ENCODE measurements around the gene BLMH.
A peak's percentile ranks its signal among the peaks of the same experiment; 100 is the strongest.
"Not testable (repeated sequence)": the region's sequence is repeated elsewhere in the genome, so short reads cannot be mapped to it uniquely, and the experiment has no call there.

Gene BLMH

DNA sequence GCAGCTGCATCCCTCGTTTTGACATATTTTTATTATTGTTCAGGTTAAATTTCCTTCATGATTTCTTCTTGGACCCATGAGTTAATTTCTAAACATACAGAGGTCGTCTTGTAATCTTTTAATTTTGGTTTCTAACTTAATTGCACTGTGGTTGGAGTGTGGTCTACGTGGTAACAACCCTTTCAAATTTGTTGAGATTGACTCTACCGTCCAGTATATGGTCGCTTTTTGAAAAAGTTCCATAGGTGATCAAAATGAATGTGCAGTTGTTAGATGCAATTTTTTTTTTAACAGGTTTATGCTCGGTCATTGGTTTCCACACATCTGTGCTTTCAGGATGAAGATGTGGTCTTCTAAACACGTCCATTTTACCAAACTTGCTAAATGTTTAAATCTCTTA is 45.3 kb downstream of the BLMH start:
- DNase-seq = no peak

- DNase-seq = no peak
These were observed 46.8 kb downstream of the BLMH start for GRCh38 chr17:30244853-30245385.

- DNase-seq = no peak
These were observed 48.2 kb downstream of the BLMH start for GRCh38 chr17:30243568-30243967.

DNA sequence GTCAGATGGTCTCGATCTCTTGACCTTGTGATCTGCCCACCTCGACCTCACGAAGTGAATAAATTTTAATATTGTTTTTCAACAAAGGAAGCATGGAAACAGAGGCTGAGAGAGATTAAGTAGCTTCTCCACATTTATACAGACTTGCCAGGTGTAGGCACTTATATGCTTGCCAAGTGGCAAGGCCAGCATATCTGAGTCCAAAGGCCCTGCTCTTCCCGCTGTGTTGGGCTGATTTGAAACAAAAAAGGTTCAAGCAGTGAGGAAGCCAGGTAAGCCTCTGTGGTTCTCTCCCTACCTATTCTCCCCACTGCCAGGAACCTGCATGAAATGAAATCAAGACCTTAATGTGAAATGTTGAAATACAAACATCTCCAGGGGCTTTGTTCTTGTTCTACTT is 48.7 kb downstream of the BLMH start:
- no peak for DNase-seq

GRCh38 chr17:30241051-30241450 is 50.7 kb downstream of the BLMH start:
- no peak for DNase-seq

DNA sequence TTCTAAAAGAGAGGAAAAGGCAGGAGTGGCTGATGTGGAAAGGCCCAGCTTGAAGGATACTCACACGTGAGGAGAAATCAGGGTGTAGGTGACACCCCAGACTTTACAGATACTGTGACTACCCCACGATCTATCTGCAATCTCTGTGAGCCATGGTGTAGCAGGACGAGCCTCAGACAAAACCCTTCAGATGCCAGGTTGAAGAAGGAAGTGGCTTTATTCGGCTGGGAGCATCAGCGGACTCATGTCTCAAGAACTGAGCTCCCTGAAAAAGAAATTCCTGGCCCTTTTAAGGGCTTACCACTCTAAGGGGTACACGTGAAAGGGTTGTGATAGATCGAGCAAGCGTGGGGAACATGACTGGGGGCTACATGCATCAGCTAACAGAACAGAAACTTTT is 51.6 kb downstream of the BLMH start:
- DNase-seq = no peak

GRCh38 chr17:30239089-30239462 is 52.7 kb downstream of the BLMH start:
- DNase-seq = no peak

DNA sequence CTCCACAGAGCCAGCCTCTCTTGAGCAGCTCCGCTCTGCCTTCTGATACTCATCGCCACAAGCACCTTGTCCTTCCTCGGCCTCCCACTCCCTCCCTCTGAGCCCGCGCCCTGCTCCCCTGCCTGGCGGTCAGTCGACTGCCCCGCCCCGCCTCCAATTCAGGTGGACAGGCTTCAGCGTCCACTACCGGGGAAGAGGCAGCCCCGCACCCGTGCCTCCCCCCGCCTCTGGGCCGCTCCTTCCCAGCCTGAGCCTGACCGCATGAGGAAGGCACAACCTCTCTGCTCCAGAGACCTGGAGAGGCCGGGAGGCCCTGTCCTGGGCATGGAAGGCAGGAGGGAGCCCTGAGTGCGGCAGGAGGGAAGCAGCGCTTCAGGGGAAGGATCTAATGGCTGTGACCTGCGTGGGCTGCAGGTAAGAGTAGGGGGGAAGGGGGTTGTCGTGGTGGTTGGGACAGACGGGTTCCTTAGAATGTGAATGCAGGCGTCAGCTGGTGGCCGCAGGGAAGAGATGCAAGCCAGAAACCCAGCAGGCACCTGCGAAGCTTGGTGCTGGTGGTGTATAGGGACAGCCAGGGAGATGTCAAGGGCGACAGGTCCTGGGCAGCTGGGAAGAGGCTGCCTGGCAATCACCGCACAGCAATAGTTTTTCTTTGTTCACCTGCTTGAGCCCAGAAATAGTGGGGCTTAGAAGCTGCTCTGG is 53.2 kb downstream of the BLMH start:
- DNase-seq = no peak

GRCh38 chr17:30238003-30238344 is 53.8 kb downstream of the BLMH start:
- DNase-seq = no peak

GRCh38 chr17:30237296-30238002 is 54.3 kb downstream of the BLMH start:
- no peak for DNase-seq

DNA sequence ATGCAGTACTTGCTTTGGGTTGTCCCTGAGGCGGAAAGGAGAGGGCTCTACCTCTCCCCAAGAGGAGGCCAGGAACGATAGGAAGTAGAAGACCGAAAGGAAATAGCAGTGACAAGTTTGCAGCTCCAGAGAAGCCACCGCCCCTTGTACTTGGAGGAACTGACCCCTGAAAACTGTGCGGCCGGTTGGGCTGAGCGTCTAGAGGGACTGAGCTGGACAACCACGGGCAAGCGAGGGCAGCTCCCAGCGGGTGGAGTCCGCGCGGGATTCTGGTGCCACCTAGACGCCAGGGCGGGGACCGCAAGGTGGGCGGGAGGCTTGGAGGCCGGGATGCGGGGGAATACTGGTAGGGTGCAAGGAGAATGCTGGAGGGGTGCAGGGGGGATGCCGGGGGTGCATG is 55.0 kb downstream of the BLMH start:
- DNase-seq = no peak

- no peak for DNase-seq
These were observed 55.5 kb downstream of the BLMH start for GRCh38 chr17:30236297-30236624.

GRCh38 chr17:30235386-30236296 is 56.1 kb downstream of the BLMH start, which contains the start of gene SLC6A4:
TSS of gene SLC6A4 (minus strand) at chr17:30235697. CDS start at chr17:30221958, 13,739 bp downstream.
- no peak for DNase-seq

- peak in 1 of 5 experiments; percentile 41 for DNase-seq
These were observed 56.8 kb downstream of the BLMH start for GRCh38 chr17:30234964-30235363.

DNA sequence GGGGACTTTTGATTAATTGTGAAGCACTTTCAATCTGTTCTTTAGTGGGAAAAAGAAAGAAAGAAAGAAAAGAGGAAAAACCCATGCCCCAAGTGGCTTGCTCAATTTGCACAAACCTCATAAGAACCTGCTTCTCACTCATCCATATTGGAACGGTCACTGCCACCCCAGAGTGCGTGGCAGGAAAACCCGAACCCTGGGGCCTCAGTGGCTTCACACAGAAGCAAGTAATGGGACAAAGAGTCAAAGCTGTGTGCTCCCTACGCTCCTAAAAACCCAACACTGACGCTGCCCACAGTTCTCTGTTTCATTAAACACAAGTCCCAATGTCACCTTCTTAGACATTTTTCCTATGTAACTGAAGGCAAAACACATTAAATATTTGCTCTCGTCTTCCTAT is 57.4 kb downstream of the BLMH start:
- DNase-seq = no peak

GRCh38 chr17:30232824-30233427 is 58.8 kb downstream of the BLMH start:
- no peak for DNase-seq

- no peak for DNase-seq
These were observed 59.5 kb downstream of the BLMH start for GRCh38 chr17:30232015-30232823.

DNA sequence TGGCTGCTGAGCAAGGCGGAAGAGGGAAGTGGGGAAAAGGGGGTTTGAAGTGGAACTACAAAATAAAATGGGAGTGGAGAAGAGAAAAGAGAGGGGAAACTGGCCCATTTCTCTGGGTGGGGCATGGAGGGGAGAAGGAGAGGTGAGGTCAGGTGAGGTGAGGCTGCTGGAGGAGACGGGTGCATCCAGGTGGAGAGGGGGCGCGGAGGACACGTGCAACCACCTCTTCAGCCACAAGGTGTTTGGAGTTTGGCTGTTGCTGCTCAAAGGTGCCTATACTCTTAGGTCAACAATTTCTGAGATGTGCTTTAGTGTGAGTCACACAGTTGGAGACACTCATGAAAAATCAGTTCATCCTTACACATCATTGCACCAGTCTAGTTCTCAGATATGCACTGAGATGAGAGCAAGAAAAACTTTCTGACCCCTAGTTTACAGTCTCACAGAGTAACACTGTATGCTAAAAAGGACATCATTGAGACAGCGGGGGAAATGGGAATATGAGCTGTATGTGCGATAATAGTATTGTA is 61.1 kb downstream of the BLMH start:
- no peak for DNase-seq

GRCh38 chr17:30230009-30230408 is 61.7 kb downstream of the BLMH start:
- not testable (repeated sequence) for DNase-seq

GRCh38 chr17:30229012-30229411 is 62.7 kb downstream of the BLMH start:
- DNase-seq = no peak

DNA sequence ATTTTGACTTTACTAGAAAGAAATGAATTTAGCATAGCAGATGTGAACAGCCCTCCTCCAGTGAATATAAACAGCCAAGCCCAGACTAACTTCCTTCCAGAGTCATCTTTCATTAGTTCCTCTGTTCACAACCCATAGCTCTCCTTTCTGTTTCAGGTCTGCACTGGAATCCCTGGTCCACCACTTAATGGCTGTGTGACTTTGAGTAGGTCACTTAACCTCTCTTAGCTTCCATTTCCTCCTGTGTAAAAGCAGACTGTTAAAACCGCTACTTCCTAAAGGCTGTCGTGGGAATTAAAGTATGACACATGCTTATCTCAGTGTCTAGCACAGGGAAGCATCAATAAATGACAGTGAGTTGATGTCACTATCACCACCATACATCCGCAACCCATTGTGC is 63.7 kb downstream of the BLMH start:
- no peak for DNase-seq

DNA sequence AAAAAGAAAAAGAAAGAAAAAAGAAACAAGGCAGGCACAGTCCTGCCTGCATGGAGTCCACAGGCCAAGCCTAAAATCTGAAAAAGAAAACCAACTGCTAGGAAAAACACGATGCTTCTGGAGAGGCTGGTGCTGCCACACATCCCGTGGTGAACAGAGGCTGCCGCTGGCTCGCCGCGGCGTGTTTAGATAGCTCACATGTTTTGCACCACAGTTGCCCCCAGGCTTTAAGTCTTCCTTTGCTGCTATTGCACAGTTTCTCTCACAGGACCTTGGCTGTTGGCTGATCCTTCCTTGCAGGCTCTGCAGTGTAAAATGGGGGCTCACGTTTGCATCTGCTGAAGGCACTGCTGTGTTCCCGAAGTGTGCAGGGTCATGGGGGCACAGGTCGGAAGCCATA is 64.9 kb downstream of the BLMH start:
- DNase-seq = no peak

Data from T-helper 2 cell (primary cell).